ENCODE results near the gene SPARC.
A peak's percentile ranks its signal among the peaks of the same experiment; 100 is the strongest.
"Not testable (repeated sequence)": the region's sequence is repeated elsewhere in the genome, so short reads cannot be mapped to it uniquely, and the experiment has no call there.

The SPARC gene

GRCh38 chr5:151686674-151687407, at the start of gene SPARC:
SPARC (minus strand) TSS chr5:151686915; CDS start chr5:151676188, 10,727 bp downstream.
- peak within 1 kb of the TSS; percentile 95 to 96 for H3K27ac ChIP-seq
- H3K4me3 ChIP-seq: peak within 1 kb of the TSS; percentile 87
- DNase-seq (ENCODE audit: low spot score): peak; percentile 98
- TF ChIP-seq, protein P1, sequence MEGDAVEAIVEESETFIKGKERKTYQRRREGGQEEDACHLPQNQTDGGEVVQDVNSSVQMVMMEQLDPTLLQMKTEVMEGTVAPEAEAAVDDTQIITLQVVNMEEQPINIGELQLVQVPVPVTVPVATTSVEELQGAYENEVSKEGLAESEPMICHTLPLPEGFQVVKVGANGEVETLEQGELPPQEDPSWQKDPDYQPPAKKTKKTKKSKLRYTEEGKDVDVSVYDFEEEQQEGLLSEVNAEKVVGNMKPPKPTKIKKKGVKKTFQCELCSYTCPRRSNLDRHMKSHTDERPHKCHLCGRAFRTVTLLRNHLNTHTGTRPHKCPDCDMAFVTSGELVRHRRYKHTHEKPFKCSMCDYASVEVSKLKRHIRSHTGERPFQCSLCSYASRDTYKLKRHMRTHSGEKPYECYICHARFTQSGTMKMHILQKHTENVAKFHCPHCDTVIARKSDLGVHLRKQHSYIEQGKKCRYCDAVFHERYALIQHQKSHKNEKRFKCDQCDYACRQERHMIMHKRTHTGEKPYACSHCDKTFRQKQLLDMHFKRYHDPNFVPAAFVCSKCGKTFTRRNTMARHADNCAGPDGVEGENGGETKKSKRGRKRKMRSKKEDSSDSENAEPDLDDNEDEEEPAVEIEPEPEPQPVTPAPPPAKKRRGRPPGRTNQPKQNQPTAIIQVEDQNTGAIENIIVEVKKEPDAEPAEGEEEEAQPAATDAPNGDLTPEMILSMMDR (IDR thresholded peaks at IDR 0.05): no peak

GRCh38 chr5:151735646-151736045, 48.9 kb upstream of the SPARC start:
- Histone ChIP-seq H3K27ac (no peak overlapping the region), H3K4me3 (no peak overlapping the region)
- TF ChIP-seq, protein P1 (IDR thresholded peaks at IDR 0.05): no peak
- DNase-seq (ENCODE audit: low spot score): no peak

DNA sequence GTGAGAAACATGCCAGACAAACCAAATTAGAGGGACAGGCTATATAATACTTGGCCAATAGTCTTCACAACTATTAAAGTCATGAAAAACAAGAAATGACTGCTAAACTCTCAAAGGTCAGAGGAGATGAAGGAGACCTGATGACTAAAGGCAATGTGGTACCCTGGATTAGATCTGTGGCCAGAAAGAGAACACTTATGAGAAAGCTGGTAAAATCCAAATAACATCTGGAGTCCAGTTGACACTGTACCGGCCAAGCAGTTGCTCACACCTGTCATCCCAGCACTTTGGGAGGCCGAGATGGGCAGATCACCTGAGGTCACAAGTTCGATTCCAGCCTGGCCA, 47.3 kb upstream of the SPARC start:
- Histone ChIP-seq H3K27ac (no peak overlapping the region), H3K4me3 (no peak overlapping the region)
- TF ChIP-seq, protein P1 (IDR thresholded peaks at IDR 0.05): no peak
- DNase-seq (ENCODE audit: low spot score): no peak

GRCh38 chr5:151733358-151734063, 46.8 kb upstream of the SPARC start:
- TF ChIP-seq, protein P1 (IDR thresholded peaks at IDR 0.05): no peak
- H3K4me3 ChIP-seq: no peak overlapping the region
- no peak overlapping the region for H3K27ac ChIP-seq
- no peak for DNase-seq (ENCODE audit: low spot score)

GRCh38 chr5:151730381-151730780, 43.7 kb upstream of the SPARC start:
- TF ChIP-seq, protein P1 (IDR thresholded peaks at IDR 0.05): no peak
- no peak for DNase-seq (ENCODE audit: low spot score)
- Histone ChIP-seq H3K4me3 (no peak overlapping the region), H3K27ac (no peak overlapping the region)

GRCh38 chr5:151729597-151729996, 42.9 kb upstream of the SPARC start:
- H3K27ac ChIP-seq; H3K4me3 ChIP-seq; DNase-seq (ENCODE audit: low spot score): not testable (repeated sequence)

GRCh38 chr5:151724360-151724759, 37.6 kb upstream of the SPARC start:
- TF ChIP-seq, protein P1 (IDR thresholded peaks at IDR 0.05): no peak
- H3K27ac ChIP-seq: peak overlapping the region; percentile 8 to 35
- DNase-seq (ENCODE audit: low spot score): no peak
- H3K4me3 ChIP-seq: no peak overlapping the region

All from coronary artery (tissue), 2 donors.